GM12875 (cell line): Measurements from ENCODE around the gene SLC19A1.

Experiments used
- H3K4me3 ChIP-seq: one replicate; pipeline ENCODE4 v1.5.1; 2011; ENCODE audit warnings: low read depth, low read length, control low read depth
- CTCF ChIP-seq: IDR thresholded peaks from 2 replicates; pipeline ENCODE4 v1.5.1; 2011; ENCODE audit warnings: low read depth, mild to moderate bottlenecking, control low read depth, inconsistent platforms, low read length, moderate library complexity, borderline replicate concordance; ENCODE audit not compliant: insufficient read depth

Gene SLC19A1

GRCh38 chr21:45546636-45547544 lies 4.7 kb upstream of the SLC19A1 start:
- no peak for TF ChIP-seq CTCF
- no peak overlapping the region for H3K4me3 ChIP-seq

GRCh38 chr21:45545691-45546531 lies 3.7 kb upstream of the SLC19A1 start:
- no peak overlapping the region for H3K4me3 ChIP-seq
- no peak for TF ChIP-seq CTCF

DNA sequence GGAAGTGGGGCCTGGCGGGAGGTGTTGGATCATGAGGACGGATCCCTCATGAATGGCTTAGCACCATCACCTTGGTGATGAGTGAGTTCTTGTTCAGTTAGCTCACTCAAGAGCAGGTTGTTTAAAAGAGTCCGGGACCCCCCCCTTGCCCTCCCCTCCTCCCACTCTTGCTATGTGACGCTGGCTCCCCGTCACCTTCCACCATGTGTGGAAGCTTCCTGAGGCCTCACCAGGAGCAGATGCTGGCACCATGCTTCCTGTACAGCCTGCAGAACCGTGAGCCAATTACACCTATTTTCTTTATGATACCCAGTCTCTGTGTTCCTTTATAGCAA lies 3.0 kb upstream of the SLC19A1 start:
- no peak for TF ChIP-seq CTCF

DNA sequence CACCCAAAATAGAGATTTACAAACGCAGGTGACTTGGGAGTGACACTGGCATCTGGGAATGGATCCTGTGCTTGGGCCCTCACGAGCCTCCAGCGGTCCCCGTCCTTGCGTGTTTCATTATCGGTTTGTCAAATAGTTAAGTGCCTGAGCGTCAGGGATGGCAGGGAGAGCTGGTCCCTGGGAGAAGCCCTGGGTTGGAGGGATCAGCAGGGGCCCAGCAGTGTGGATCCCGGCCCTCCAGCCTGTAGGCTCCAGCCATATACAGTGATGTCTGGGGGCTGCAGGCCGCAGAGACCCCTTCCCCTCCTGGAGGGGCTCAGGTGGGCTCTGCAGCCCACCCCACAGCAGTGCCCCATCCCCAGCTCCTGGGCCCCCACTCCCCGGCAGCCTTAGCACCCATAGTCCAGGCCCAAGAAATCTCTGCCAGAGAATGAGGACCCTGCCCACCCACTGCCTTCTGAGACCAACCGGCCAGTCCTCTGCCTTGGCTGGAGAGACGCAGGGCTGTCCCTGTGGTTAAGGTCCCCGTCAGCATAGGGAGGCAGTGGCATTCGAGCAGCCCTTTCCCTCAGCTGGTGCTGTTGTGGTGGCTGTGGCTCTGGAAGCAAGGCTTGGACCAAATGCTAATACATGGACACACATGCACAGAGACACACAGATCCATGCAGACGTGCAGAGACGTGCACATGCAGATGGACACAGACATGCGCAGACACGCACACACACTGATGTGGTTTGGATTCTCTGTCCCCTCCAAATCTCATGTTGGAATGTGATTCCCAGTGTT lies 2.4 kb upstream of the SLC19A1 start:
- no peak for TF ChIP-seq CTCF
- no peak overlapping the region for H3K4me3 ChIP-seq

More for the DNA sequence above, 3.0 kb upstream of the SLC19A1 start:
- H3K4me3 ChIP-seq: no peak overlapping the region

- no peak overlapping the region for H3K4me3 ChIP-seq
- no peak for TF ChIP-seq CTCF
These were observed 1.6 kb upstream of the SLC19A1 start for GRCh38 chr21:45543710-45544448.

GRCh38 chr21:45543371-45543709 lies 1.1 kb upstream of the SLC19A1 start:
- no peak for TF ChIP-seq CTCF
- H3K4me3 ChIP-seq: no peak overlapping the region
